HG03196 (cell line): Measurements from ENCODE around the gene TMF1.

Experiments
- ATAC-seq: cut with Tn5 transposase; IDR thresholded peaks from one replicate; pipeline ENCODE4 v1.9.1; 2021; ENCODE audit not compliant: unreplicated experiment

The TMF1 gene, protein sequence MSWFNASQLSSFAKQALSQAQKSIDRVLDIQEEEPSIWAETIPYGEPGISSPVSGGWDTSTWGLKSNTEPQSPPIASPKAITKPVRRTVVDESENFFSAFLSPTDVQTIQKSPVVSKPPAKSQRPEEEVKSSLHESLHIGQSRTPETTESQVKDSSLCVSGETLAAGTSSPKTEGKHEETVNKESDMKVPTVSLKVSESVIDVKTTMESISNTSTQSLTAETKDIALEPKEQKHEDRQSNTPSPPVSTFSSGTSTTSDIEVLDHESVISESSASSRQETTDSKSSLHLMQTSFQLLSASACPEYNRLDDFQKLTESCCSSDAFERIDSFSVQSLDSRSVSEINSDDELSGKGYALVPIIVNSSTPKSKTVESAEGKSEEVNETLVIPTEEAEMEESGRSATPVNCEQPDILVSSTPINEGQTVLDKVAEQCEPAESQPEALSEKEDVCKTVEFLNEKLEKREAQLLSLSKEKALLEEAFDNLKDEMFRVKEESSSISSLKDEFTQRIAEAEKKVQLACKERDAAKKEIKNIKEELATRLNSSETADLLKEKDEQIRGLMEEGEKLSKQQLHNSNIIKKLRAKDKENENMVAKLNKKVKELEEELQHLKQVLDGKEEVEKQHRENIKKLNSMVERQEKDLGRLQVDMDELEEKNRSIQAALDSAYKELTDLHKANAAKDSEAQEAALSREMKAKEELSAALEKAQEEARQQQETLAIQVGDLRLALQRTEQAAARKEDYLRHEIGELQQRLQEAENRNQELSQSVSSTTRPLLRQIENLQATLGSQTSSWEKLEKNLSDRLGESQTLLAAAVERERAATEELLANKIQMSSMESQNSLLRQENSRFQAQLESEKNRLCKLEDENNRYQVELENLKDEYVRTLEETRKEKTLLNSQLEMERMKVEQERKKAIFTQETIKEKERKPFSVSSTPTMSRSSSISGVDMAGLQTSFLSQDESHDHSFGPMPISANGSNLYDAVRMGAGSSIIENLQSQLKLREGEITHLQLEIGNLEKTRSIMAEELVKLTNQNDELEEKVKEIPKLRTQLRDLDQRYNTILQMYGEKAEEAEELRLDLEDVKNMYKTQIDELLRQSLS

GRCh38 chr3:69051756-69052471 lies at the start of gene TMF1:
TMF1 (minus strand) TSS chr3:69052333; CDS start chr3:69052086, 247 bp downstream.
- peak; percentile 97 for ATAC-seq

GRCh38 chr3:69099576-69099975 lies 47.4 kb upstream of the TMF1 start:
- ATAC-seq, result no peak

DNA sequence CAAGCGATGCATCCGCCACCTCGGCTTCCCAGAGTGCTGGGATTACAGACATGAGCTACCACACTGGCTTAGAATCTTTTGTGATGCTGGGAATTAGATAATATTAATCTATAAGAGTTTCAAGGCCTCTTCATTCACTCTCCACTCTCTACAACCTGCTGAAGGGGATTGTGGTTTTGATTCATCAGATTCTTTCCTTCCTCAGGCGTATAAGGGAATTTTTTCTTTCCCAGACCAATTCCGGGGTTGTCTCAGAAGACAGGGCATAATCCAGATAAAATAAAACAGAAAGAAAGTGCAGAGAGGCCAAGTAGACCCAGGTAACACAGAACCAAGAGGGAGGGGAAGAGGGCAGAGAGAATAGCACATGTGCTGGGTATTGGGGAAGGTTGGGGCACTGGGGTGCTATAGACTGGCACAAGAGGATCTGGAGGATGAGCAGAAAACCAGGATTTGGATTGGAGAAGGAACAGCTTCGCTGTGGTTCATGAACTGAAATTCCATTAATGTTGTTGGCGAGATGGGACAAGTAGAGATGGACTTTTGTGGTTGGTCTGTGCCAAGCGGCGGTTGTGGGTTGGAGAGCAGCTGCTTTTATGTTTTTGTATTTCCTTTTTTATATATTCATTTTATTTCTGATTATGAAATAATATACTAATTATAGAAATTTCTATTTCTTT lies 45.4 kb upstream of the TMF1 start:
- no peak for ATAC-seq

DNA sequence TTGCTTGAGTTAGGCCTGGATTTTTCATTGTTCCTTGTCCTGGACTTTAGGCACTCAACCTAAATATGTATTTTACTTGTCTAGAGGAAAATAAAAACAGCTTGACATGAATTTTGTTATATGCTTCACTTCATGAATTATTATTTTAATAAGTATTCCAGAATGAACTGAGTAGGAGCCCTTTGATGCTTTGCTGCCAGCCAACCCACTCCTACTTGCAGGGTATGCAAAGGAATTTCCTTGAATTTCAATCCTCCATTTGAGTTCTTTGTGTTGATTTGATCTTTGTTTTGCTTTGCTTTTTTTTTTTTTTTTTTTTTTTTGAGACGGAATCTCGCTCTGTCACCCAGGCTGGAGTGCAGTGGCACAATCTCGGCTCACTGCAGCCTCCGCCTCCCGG lies 44.2 kb upstream of the TMF1 start:
- no peak for ATAC-seq

GRCh38 chr3:69095636-69096035 lies 43.5 kb upstream of the TMF1 start:
- no peak for ATAC-seq

DNA sequence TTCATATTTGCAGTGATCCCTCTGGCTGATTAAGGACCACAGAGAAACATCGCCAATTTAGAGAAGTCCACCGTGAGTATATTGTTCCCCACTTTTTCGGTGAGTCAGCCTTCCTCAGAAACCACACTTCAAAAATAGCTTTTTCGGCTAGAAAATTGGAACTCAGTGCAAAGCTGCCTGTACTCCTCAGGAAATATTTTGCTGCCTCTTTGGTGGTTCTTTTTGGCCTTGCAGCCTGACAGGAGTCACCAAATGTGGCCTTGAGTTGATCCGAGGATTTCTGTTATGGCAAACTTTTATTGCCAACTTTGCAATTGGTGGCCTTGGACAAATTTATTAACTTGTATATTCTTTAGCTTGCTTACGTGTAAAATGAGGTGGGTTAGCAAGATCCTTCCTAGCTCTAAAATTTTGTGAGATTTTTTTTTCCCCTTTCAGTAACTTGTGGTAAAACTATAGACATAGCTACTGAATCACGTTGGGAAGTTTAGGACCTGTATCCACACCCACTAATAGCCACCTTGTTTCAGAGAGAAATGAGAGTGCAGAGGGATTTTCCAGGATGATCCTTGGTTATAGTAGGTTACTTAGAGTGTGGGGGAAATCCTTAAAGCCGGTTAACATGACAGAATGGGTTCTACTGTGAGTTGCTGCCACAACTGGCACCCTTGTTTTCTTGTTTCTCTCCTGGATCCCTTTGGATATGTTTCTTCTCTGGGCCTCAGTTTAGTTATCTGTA lies 42.5 kb upstream of the TMF1 start:
- ATAC-seq, result no peak

GRCh38 chr3:69092030-69092516 lies 39.9 kb upstream of the TMF1 start:
- peak; percentile 65 for ATAC-seq

- no peak for ATAC-seq
Measured at GRCh38 chr3:69091389-69092029, 39.4 kb upstream of the TMF1 start.

DNA sequence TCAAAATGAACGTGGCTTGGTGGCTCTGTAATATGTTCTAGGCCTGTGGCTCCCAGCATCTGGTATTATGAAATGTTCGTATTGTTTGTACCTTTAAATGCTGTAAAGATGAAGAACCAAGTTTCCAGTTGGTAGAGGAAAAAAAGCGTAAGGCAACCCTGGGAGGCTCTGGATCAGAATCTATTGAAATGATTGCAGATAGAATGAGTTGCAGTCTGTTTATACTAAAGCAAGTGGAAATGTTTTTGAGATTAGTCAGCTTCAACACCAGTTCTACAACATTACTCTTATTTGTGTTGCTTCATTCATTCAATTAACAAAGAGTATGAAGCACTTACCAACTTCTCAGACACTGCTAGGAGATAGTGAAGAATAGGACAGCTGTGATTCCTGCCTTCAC lies 37.9 kb upstream of the TMF1 start:
- ATAC-seq, result no peak

DNA sequence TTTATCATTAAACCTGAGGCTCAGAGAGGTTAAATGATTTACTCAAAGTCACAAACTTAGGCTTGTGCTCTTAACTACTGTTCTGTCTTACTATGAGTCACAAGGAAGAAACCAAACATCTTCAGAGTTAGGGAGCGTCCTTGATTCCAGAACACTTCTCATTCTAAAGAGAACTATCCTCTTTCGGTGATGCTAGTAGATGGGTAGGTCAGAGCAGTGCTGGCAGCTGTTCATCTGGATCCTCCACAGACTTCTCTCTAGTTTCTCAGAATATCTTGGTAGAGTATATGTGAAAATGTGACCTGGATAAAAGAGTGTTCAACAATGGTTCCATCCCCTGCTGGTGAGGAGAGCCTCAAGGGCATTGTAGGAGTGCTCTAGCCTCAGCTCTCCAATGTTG lies 35.9 kb upstream of the TMF1 start:
- peak; percentile 22 for ATAC-seq

- ATAC-seq, result no peak
Measured at GRCh38 chr3:69087030-69087791, 35.1 kb upstream of the TMF1 start.

DNA sequence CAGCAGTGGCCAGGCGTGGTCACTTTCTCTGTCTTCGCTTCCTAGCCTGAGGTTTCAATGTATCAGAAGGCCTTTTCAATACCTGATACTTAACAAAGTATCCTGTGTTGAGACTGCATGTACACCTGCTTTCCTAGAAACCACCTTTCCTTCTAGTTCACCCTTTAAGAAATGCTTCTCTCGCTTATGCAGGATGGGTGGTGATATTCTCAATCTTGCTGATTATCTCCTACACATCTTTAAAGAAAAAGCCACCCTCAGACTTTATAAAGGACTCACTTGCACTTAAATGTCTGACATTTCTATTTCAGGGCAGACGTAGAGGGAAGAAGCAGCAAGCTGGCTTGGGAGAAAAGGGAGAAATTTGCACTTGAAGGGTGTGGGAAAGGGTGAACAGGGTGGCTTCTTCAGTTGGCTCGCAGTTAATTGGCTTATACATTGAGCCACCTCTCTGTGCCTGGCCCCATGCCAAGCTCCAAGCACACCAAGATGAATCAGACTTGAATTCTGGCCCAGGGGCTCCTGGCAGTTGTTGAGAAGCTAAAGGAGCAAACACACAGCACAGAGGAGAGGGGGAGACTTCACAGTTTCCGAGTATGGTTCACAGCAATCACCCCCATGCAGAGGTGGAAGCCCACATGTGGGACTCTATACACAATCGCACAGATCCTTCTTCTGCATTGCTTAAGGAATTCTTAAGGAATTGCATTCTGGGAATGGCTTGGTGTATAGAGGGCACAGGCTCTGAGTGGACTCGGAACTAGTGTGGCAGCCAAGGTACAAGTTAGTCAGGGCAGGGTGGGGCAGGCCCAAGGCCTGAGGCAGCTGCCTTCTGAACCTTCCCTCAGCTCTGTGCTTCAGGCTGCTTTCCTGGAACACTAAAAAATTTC lies 33.9 kb upstream of the TMF1 start:
- no peak for ATAC-seq

DNA sequence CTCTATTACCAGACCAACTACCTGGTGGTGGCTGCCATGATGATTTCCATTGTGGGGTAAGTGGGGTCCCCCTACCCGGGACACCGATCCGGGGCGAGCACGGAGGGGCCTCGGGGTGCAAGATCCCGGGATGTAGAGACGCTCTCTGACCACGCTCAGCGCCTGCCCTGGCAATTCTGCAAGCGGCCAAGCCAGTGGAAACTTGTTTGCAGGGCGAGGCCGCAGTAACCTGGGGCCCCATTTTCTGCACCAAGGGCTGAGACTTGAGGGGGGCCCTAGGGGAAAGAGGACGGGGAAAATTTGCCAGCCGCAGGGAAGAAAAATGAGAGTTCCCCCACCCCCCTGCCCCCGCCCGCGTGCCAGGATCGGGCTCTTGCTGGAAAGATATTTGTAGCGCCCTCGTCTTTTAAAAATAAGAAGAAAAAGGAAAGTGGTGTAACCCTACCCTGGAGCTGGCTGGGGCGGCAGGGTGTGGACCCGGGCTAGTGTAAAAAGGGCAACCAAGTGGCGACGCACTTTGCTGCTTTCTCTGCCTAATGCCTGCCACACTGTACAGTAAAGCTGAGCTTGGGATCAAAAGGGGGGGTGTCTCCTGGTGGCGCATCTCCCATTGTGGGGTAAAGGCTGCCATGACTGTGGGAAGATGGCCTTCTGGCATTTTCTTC lies 33.2 kb upstream of the TMF1 start:
- ATAC-seq, result no peak

DNA sequence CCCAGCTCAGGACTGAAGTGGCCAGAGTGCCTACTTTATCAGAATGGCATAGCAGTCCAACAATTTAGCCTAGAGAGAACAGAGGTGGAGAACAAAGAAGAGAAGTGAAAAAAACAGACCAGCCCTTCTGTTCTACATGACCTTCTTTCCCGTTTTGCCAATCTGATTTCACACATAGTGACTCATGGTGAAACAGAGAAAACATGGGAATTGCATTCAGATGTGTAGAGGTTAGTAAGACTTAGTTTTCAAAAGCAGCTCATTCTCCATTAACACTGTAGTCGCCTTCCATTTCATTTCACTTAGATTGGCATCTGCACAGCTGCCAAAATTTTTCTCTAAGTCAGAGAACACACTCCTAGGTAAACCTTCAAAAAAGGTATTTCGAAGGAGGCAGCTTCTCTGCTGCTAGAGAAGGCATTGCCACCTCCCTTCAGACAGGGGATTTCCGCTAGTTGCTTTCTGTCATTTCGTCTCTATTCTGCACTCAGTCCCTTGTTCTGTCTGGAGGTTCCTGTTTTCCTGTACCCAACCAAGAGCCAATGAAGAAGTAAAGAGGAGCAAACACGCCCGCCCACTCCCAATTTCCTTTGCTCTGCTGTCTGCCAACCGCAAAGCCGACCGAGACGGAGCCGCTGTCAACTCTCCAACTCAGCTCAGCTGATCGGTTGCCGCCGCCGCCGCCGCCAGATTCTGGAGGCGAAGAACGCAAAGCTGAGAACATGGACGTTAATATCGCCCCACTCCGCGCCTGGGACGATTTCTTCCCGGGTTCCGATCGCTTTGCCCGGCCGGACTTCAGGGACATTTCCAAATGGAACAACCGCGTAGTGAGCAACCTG lies 32.4 kb upstream of the TMF1 start, which contains the start of gene ARL6IP5:
TSS of gene ARL6IP5 (plus strand) at position 612 of the 842 bp plus-strand sequence. CDS start at position 723, 111 bp downstream.
- peak; percentile 54 for ATAC-seq

GRCh38 chr3:69082805-69083204 lies 30.7 kb upstream of the TMF1 start:
- ATAC-seq, result peak; percentile 63

DNA sequence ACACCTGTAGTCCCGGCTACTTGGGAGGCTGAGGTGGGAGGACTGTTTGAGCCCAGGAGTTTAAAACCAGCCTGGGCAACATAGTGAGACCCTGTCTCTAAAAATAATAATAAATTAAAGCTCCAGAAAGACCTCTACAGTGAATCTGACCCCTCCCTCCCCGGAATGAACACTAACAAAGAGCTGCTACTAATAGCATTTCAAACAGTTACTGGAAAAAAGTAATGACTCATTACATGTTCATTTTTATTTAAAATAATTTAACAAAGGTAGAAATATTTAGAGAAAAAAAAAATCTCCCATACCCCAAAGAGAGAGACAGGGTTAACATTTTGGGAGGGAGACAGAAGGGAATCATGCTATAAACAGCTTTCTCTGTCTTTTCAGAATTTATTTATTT lies 30.2 kb upstream of the TMF1 start:
- no peak for ATAC-seq
